NCI-H82 (cell line): ENCODE measurements around the gene TBPL2.
"Not testable (repeated sequence)": the region's sequence is repeated elsewhere in the genome, so short reads cannot be mapped to it uniquely, and the experiment has no call there.

ENCODE experiments used
- DNase-seq: peaks from one replicate; lab custom pipeline; 2025; lab: John Stamatoyannopoulos, UW

TBPL2 gene

GRCh38 chr14:55401751-55402150, 38.7 kb downstream of the TBPL2 start:
- DNase-seq = no peak

- DNase-seq = no peak
These were observed 40.6 kb downstream of the TBPL2 start for GRCh38 chr14:55399852-55400251.

- DNase-seq = no peak
These were observed 41.2 kb downstream of the TBPL2 start for GRCh38 chr14:55399183-55399582.

- no peak for DNase-seq
These were observed 41.7 kb downstream of the TBPL2 start for GRCh38 chr14:55398679-55399078.

- no peak for DNase-seq
These were observed 51.1 kb downstream of the TBPL2 start for GRCh38 chr14:55389330-55389729.

GRCh38 chr14:55388160-55388559, 52.3 kb downstream of the TBPL2 start:
- no peak for DNase-seq

GRCh38 chr14:55387121-55387520, 53.3 kb downstream of the TBPL2 start:
- no peak for DNase-seq

GRCh38 chr14:55386037-55386808, 54.2 kb downstream of the TBPL2 start:
- DNase-seq = no peak

GRCh38 chr14:55384536-55384935, 55.9 kb downstream of the TBPL2 start:
- DNase-seq = no peak

- no peak for DNase-seq
These were observed 56.8 kb downstream of the TBPL2 start for GRCh38 chr14:55383541-55384140.

GRCh38 chr14:55383056-55383466, 57.4 kb downstream of the TBPL2 start:
- not testable (repeated sequence) for DNase-seq

GRCh38 chr14:55382483-55382882, 57.9 kb downstream of the TBPL2 start:
- DNase-seq = no peak

- no peak for DNase-seq
These were observed 58.9 kb downstream of the TBPL2 start for GRCh38 chr14:55381561-55381960.

- no peak for DNase-seq
These were observed 59.4 kb downstream of the TBPL2 start for GRCh38 chr14:55381040-55381439.

GRCh38 chr14:55377236-55377635, 63.2 kb downstream of the TBPL2 start:
- no peak for DNase-seq

- DNase-seq = no peak
These were observed 65.6 kb downstream of the TBPL2 start for GRCh38 chr14:55374771-55375170.

- DNase-seq = no peak
These were observed 66.4 kb downstream of the TBPL2 start for GRCh38 chr14:55373784-55374705.

- no peak for DNase-seq
These were observed 67.6 kb downstream of the TBPL2 start for GRCh38 chr14:55372825-55373224.

GRCh38 chr14:55372423-55372822, 68.0 kb downstream of the TBPL2 start:
- DNase-seq = no peak

- DNase-seq = no peak
These were observed 69.4 kb downstream of the TBPL2 start for GRCh38 chr14:55370883-55371455.

- DNase-seq = no peak
These were observed 74.1 kb downstream of the TBPL2 start for GRCh38 chr14:55366271-55366670.
